ENCODE results near the gene RALGPS1.

The RALGPS1 gene

DNA sequence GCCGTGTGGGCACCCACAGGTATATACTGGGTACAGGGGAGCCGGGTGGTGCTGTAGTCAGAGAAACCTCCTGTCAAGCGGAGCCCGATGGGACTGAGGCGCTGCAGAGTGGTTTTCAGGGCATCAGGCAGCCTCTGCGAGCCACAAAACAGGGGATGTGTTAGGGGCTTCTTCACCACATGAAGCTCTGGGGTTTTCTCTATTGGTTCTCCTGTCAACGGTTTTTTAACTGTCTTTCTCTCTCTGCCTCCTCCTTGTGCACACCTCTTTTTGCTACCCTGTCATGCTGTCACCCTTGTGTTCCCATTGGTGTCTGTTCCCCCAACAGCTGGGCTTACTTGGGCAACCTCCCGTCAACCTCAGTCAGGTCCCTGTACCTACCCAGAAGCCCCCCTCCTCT is 19.9 kb downstream of the RALGPS1 start:
- no peak overlapping the region for H3K4me3 ChIP-seq (ENCODE audit: low read length)
- no peaks in the 10 kb centered on the region for H3K9me3 ChIP-seq (ENCODE audit: insufficient read depth, low read length)
- TF ChIP-seq, protein P1, sequence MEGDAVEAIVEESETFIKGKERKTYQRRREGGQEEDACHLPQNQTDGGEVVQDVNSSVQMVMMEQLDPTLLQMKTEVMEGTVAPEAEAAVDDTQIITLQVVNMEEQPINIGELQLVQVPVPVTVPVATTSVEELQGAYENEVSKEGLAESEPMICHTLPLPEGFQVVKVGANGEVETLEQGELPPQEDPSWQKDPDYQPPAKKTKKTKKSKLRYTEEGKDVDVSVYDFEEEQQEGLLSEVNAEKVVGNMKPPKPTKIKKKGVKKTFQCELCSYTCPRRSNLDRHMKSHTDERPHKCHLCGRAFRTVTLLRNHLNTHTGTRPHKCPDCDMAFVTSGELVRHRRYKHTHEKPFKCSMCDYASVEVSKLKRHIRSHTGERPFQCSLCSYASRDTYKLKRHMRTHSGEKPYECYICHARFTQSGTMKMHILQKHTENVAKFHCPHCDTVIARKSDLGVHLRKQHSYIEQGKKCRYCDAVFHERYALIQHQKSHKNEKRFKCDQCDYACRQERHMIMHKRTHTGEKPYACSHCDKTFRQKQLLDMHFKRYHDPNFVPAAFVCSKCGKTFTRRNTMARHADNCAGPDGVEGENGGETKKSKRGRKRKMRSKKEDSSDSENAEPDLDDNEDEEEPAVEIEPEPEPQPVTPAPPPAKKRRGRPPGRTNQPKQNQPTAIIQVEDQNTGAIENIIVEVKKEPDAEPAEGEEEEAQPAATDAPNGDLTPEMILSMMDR (IDR thresholded peaks at IDR 0.05; ENCODE audit: low read depth, low read length) = no peak
- TF ChIP-seq EZH2phosphoT487 (IDR thresholded peaks at IDR 0.05; ENCODE audit: low read depth) = no peak
- no peaks in the 10 kb centered on the region for H4K20me1 ChIP-seq (ENCODE audit: insufficient read depth, low read length)
- peaks cover 9% of the 10 kb centered on the region for H3K27me3 ChIP-seq (ENCODE audit: low read depth, low read length)
- H3K9ac ChIP-seq (ENCODE audit: low read length) = no peak overlapping the region
- H2AFZ ChIP-seq (ENCODE audit: low read depth, low read length) = no peak overlapping the region
- H3K4me1 ChIP-seq (ENCODE audit: low read length) = no peaks in the 10 kb centered on the region
- no peak overlapping the region for H3K27ac ChIP-seq (ENCODE audit: low read length)
- H3K36me3 ChIP-seq (replicated peaks; ENCODE audit: low read depth, low read length) = no peaks in the 10 kb centered on the region
- H3K79me2 ChIP-seq (ENCODE audit: low read length) = no peaks in the 10 kb centered on the region
- H3K4me2 ChIP-seq (ENCODE audit: low read length) = no peak overlapping the region

DNA sequence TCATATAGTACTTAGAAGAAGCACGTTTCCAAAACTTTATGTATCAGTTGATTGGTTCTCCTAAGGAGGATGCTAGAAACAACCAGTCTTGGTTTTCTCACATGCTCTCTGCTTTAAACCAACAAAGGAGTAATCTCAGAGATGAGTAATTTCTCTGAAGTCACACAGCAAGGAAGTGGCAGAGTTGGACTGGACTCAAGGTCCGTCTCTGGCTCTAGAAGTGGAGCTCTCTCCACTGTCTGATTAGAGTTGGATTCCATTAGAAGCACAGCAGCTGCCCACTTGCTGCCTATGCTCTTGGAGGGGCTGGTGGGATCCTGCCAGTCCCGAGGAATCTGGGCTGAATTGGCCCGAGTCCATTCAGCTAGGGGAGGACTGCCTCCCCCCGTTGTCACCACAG is 21.0 kb downstream of the RALGPS1 start:
- Histone ChIP-seq H2AFZ (ENCODE audit: low read depth, low read length) (no peak overlapping the region), H3K79me2 (ENCODE audit: low read length) (no peaks in the 10 kb centered on the region), H3K27me3 (ENCODE audit: low read depth, low read length) (peaks cover 9% of the 10 kb centered on the region), H3K27ac (ENCODE audit: low read length) (no peak overlapping the region), H3K4me3 (ENCODE audit: low read length) (no peak overlapping the region), H3K36me3 (replicated peaks; ENCODE audit: low read depth, low read length) (no peaks in the 10 kb centered on the region), H3K9ac (ENCODE audit: low read length) (no peak overlapping the region), H4K20me1 (ENCODE audit: insufficient read depth, low read length) (no peaks in the 10 kb centered on the region), H3K4me2 (ENCODE audit: low read length) (no peak overlapping the region), H3K4me1 (ENCODE audit: low read length) (no peaks in the 10 kb centered on the region), H3K9me3 (ENCODE audit: insufficient read depth, low read length) (no peaks in the 10 kb centered on the region)
- TF ChIP-seq, protein P1 (IDR thresholded peaks at IDR 0.05; ENCODE audit: low read depth, low read length) = no peak
- no peak for TF ChIP-seq EZH2phosphoT487 (IDR thresholded peaks at IDR 0.05; ENCODE audit: low read depth)

DNA sequence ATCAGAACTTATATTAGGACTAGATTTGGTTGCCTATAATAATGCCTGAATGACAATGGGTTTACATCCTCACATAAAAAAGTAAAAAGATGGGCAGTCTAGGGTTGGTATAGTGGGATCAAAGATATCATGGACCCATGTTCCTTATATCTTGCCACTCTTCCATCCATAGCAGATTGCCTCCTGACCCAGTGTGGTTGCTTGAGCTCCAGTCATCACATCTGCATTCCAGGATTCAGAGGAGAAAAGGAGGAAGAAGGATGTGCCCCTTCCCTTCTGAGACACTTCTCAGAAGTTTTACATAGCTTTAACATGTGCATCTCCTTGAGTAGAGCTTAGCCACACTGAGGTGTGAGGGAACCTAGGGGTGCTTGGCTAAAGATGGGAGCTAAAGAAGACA is 22.9 kb downstream of the RALGPS1 start:
- no peak overlapping the region for H3K27ac ChIP-seq (ENCODE audit: low read length)
- no peaks in the 10 kb centered on the region for H3K36me3 ChIP-seq (replicated peaks; ENCODE audit: low read depth, low read length)
- H3K4me2 ChIP-seq (ENCODE audit: low read length) = no peak overlapping the region
- H2AFZ ChIP-seq (ENCODE audit: low read depth, low read length) = no peak overlapping the region
- TF ChIP-seq, protein P1 (IDR thresholded peaks at IDR 0.05; ENCODE audit: low read depth, low read length) = no peak
- TF ChIP-seq EZH2phosphoT487 (IDR thresholded peaks at IDR 0.05; ENCODE audit: low read depth) = no peak
- H3K4me3 ChIP-seq (ENCODE audit: low read length) = no peak overlapping the region
- H4K20me1 ChIP-seq (ENCODE audit: insufficient read depth, low read length) = no peaks in the 10 kb centered on the region
- H3K27me3 ChIP-seq (ENCODE audit: low read depth, low read length) = peaks cover 18% of the 10 kb centered on the region
- H3K4me1 ChIP-seq (ENCODE audit: low read length) = no peaks in the 10 kb centered on the region
- no peak overlapping the region for H3K9ac ChIP-seq (ENCODE audit: low read length)
- H3K9me3 ChIP-seq (ENCODE audit: insufficient read depth, low read length) = no peaks in the 10 kb centered on the region
- H3K79me2 ChIP-seq (ENCODE audit: low read length) = no peaks in the 10 kb centered on the region

DNA sequence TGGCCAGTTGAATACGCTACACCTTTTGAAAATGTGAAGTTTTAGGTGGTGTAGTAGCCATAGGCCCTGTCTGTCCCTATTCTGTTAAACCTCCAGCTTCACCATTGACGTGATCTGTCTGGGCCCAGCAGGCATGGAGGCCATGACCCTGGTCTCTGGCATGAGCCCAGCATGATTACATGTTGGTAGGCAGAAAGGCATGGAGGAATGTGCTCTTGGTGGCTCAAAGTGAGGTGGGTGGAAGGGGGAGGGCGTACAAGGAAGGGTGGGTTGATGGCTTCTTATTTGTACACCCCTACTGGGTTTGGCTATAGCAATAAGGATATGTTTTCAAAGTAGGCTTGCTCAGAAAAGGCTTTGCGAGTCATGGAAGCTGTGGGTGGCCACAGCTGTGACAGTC is 23.7 kb downstream of the RALGPS1 start:
- Histone ChIP-seq H2AFZ (ENCODE audit: low read depth, low read length) (no peak overlapping the region), H3K9ac (ENCODE audit: low read length) (no peak overlapping the region), H3K36me3 (replicated peaks; ENCODE audit: low read depth, low read length) (no peaks in the 10 kb centered on the region), H4K20me1 (ENCODE audit: insufficient read depth, low read length) (no peaks in the 10 kb centered on the region), H3K27me3 (ENCODE audit: low read depth, low read length) (peaks cover 18% of the 10 kb centered on the region), H3K79me2 (ENCODE audit: low read length) (no peaks in the 10 kb centered on the region), H3K9me3 (ENCODE audit: insufficient read depth, low read length) (no peaks in the 10 kb centered on the region), H3K4me2 (ENCODE audit: low read length) (no peak overlapping the region), H3K4me3 (ENCODE audit: low read length) (no peak overlapping the region), H3K27ac (ENCODE audit: low read length) (no peak overlapping the region), H3K4me1 (ENCODE audit: low read length) (no peaks in the 10 kb centered on the region)
- TF ChIP-seq, protein P1 (IDR thresholded peaks at IDR 0.05; ENCODE audit: low read depth, low read length) = no peak
- no peak for TF ChIP-seq EZH2phosphoT487 (IDR thresholded peaks at IDR 0.05; ENCODE audit: low read depth)

Data from OCI-LY3 (cell line).